ENCODE results near the gene EIF4H.

DNA sequence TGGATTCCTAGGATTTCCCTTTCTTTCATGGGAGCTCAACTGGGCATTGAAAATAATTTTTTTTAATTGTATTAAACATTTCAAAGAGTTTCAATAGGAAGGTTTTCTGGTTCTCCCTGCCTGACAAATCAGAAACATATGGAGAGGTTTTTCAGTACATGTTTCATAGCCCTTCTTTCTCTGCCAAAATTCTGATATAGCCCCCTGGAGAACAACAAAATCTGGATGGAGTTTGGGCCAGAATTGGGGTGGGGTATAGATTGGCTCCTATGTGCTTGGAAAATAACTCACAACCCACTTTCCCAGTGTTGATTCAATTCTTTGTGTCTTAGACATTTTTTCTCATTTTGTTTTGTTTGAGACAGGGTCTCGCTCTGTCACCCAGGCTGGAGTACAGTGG, 24.6 kb upstream of the EIF4H start:
- TF ChIP-seq EZH2 (IDR thresholded peaks at IDR 0.05) (no peak), POLR2AphosphoS5 (IDR thresholded peaks at IDR 0.05; ENCODE audit: borderline replicate concordance, low read depth, low read length) (no peak), FOXP2 (optimal IDR thresholded peaks at IDR 0.05; ENCODE audit: control extremely low read depth, extremely low read length, insufficient read depth) (no peak)

All from SK-N-MC (cell line).